Stimulated activated CD4-positive, alpha-beta T cell treated with anti-CD3 and anti-CD28 coated beads, TNF-alpha, amount 100 ng/mL, for 24 hours (primary cell): ENCODE data around the gene NR1D1.

Experiments
- DNase-seq, 3 experiments: peaks; one replicate each; pipeline ENCODE4 v3.0.0-alpha.2; 2020; ENCODE audit warnings: low read depth in 3 of 3

The NR1D1 gene

GRCh38 chr17:40075201-40075941 lies 25.0 kb downstream of the NR1D1 start:
- DNase-seq = peak; percentile 57 to 63 (median 61)

DNA sequence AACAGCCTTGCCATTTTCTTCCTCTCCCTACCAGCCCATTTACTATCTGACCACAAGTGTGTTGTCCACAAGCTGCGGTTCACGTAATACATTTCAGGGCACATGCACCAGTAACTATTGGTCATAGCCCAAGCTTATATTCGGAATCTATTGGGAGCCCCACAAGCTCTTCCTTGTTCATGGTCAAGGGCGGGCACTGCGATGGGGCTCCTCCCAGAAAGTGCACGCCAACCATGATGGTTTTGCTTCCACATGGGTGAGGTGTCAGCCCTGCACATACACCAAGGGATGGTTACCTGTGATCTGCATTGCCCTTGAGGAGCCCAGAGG lies 25.6 kb downstream of the NR1D1 start:
- no peak for DNase-seq

DNA sequence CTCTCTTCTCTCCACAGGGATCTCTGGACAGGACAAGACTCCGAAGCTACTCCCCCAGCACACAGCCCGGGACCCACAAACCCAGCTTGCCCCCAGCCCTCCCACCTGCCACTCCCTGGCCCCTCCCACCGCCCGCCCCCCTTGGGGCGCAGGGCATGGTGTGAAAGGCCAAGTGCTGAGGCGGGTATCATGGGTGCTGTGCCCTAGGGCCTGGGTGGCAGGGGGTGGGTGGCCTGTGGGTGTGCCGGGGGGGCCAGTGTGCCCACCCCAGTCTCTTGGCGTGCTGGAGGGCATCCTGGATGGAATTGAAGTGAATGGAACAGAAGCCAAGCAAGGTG lies 26.2 kb downstream of the NR1D1 start:
- no peak for DNase-seq

GRCh38 chr17:40073454-40074174 lies 26.8 kb downstream of the NR1D1 start:
- no peak for DNase-seq

- DNase-seq = no peak
Observed at GRCh38 chr17:40072735-40073346, 27.5 kb downstream of the NR1D1 start.

DNA sequence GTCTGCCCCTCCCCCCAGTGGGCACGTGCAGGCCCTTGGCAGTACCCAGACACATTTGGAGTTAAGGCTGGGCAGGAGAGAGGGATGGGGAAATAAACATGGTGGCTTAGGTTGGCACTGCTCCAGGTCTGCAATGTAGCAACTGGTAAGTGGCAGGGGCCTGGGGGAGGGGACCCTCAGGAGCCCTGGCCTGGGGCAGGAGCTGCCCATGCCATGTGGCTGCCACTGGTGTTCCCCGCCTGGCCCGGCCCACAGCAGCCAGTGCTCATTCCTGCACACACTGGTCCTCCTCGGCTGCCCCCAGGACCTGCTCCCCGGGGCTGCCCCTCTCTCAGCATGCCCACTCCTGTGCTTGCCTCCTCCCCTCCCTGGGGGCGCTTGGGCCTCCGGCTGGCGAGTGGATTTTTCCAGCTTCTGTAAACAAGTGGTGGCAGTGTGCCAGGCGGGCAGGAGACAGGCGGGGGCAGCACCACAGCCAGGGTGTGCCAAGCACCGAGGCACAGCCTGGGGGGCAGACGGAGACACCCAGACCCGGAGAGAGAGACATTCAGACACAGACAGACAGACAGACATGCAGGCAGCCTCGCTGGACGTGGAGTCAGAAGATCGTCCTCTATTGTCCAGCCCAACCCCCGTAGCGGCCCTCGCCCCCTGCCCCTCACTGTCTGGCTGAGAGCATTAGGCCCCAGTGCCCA lies 28.2 kb downstream of the NR1D1 start:
- DNase-seq = no peak

- no peak for DNase-seq
Observed at GRCh38 chr17:40071313-40072039, 28.9 kb downstream of the NR1D1 start.

- DNase-seq = no peak
Observed at GRCh38 chr17:40070709-40071312, 29.6 kb downstream of the NR1D1 start.

- DNase-seq = no peak
Observed at GRCh38 chr17:40069751-40070708, 30.4 kb downstream of the NR1D1 start.

- DNase-seq = peak; percentile 68 to 81 (median 73)
Observed at GRCh38 chr17:40068917-40069750, 31.3 kb downstream of the NR1D1 start.

GRCh38 chr17:40068584-40068916 lies 31.8 kb downstream of the NR1D1 start:
- no peak for DNase-seq

DNA sequence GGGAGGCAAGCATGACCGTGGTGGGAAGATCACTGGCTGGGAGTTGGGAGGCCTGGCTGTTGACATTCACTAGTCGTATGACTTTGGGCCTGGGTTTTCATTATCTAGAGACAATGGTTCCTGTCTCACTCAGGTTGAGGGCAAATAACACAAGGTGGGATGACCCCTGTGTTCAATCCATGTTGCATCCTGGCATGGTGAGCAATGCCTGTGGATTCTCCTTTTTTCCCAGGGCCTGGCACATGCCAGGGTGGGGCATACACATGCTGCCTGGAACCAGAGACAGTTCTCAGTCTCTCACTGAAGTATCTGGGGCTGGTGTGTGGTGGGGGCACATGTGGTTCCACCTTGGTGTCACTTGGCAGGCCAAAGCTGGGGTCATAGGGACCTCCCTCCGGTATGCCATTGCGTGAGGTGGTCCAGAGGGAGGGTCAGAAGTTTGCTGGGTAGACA lies 32.2 kb downstream of the NR1D1 start:
- DNase-seq = no peak

DNA sequence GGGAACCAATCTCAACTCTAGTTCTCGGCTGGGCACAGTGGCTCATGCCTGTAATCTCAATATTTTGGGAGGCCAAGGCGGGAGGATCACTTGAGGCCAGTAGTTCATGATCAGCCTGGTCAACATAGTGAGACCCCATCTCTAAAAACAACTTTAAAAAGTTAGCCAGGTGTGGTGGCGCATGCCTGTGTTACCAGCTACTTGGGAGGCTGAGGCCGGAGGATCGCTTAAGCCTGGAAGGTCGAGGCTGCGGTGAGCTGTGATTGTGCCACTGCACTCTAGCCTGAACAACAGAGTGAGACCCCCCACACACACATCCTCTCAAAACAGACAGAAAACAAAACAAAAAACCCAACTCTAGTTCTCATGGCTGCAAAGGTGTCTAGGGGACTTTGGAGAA lies 32.7 kb downstream of the NR1D1 start:
- no peak for DNase-seq

- DNase-seq = no peak
Observed at GRCh38 chr17:40065769-40066510, 34.4 kb downstream of the NR1D1 start.

GRCh38 chr17:40064971-40065768 lies 35.2 kb downstream of the NR1D1 start:
- no peak for DNase-seq

GRCh38 chr17:40063901-40064531 lies 36.4 kb downstream of the NR1D1 start:
- no peak for DNase-seq

DNA sequence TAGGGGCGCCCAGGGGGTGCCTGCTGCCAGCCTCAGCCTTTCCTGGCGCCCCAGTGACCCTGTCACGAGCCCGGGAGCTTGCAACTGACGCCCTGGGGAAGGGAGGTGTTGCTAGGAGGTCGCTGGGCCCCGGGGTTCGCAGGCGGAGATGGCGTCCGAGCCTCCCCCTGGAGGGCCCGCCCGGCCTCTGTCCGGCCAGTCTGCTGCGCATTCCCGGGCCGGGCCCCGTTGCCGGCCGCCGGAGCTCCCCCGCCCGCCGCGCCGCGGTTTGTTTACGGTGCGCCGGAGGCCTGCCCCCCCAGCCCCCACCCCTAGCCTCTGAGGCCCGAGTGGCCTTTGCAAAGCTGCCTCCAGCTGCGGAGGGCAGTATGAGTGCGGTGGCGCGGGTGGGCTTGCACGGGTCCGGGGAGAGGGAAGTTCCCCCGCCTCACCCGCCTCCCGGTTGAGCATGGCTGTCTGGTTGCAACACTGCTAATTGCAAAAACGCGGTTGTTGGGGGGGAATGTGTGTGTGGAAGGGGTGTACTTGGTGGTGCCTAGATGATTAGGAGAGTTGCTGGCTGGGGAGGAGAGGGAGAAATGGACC lies 37.1 kb downstream of the NR1D1 start:
- peak in 1 of 3 experiments; percentile 12 for DNase-seq
